Smooth muscle cell (in vitro differentiated cells): ENCODE measurements around the gene IGLL5. TPM values are rescaled to one million over a fixed set of nuclear protein-coding genes. Genes with fewer than 3 reads are reported as not detected.

ENCODE experiments used
- DNase-seq: peaks from one replicate; lab custom pipeline; 2025; ENCODE audit not compliant: unreplicated experiment; lab: John Stamatoyannopoulos, UW
- H2AFZ ChIP-seq: fragments of 200-600 bp; sonication (generic); 2 replicates; pipeline ENCODE4 v1.6.0; 2016; ENCODE audit warnings: antibody characterized with exemption, low read depth, mild to moderate bottlenecking
- H3F3A ChIP-seq: fragments of 200-600 bp; sonication (generic); 2 replicates; pipeline ENCODE4 v1.6.0; 2017; ENCODE audit warnings: antibody characterized with exemption, low read depth
- H3K27ac ChIP-seq: fragments of 200-600 bp; sonication (generic); 2 replicates; pipeline ENCODE4 v1.5.1; 2016; ENCODE audit warnings: low read depth, mild to moderate bottlenecking
- H3K27me3 ChIP-seq: fragments of 200-600 bp; sonication (generic); 2 replicates; pipeline ENCODE4 v1.6.1; 2016; ENCODE audit warnings: low read depth, mild to moderate bottlenecking
- H3K36me3 ChIP-seq: fragments of 200-600 bp; sonication (generic); 2 replicates; pipeline ENCODE4 v1.5.1; 2016; ENCODE audit warnings: low read depth
- H3K4me1 ChIP-seq: fragments of 200-600 bp; sonication (generic); 2 replicates; pipeline ENCODE4 v1.5.1; 2016; ENCODE audit warnings: low read depth
- H3K4me2 ChIP-seq: fragments of 200-600 bp; sonication (generic); 2 replicates; pipeline ENCODE4 v1.6.0; 2016; ENCODE audit warnings: mild to moderate bottlenecking
- H3K4me3 ChIP-seq: fragments of 200-600 bp; sonication (generic); 2 replicates; pipeline ENCODE4 v1.5.1; 2016; ENCODE audit warnings: mild to moderate bottlenecking
- H3K79me2 ChIP-seq: fragments of 200-600 bp; sonication (generic); 2 replicates; pipeline ENCODE4 v1.6.0; 2016; ENCODE audit warnings: low read depth, mild to moderate bottlenecking
- H3K9ac ChIP-seq: fragments of 200-600 bp; sonication (generic); 2 replicates; pipeline ENCODE4 v1.6.0; 2016; ENCODE audit warnings: low read depth
- H3K9me3 ChIP-seq: fragments of 200-600 bp; sonication (generic); replicated peaks from 2 replicates; pipeline ENCODE4 v1.5.1; 2016; ENCODE audit warnings: low read depth
- H4K20me1 ChIP-seq: fragments of 200-600 bp; sonication (generic); 2 replicates; pipeline ENCODE4 v1.6.0; 2016; ENCODE audit warnings: low read depth
- CTCF ChIP-seq: fragments of 200-600 bp; sonication (generic); IDR thresholded peaks from 2 replicates; pipeline ENCODE4 v1.5.1; 2017; ENCODE audit warnings: borderline replicate concordance, mild to moderate bottlenecking, antibody characterized with exemption; ENCODE audit not compliant: insufficient read depth, poor library complexity, severe bottlenecking
- WGBS: methylation state at CpG from one replicate; pipeline ENCODE4 v1.1.7; 2016; ENCODE audit warnings: low lambda C conversion rate; 5-methylcytosine and 5-hydroxymethylcytosine counted together
- polyA plus RNA-seq: library from polyadenylated mRNA; unstranded; fragments of >200 nt; fragmentation: Nextera tagmentation; extraction: Ambion mirVana; gene quantifications from 2 replicates; pipeline ENCODE4 v1.2.1, GENCODE V29; 2016
- total RNA-seq: library from RNA; depleted of rRNA; stranded (reverse); fragments of >200 nt; gene quantifications from 2 replicates; pipeline ENCODE4 v1.2.3, GENCODE V29; 2014

The IGLL5 gene
- total and polyA plus RNA-seq, 2 experiments from 2014 or later = not detected

- Histone ChIP-seq H2AFZ (no peak overlapping the region), H3K4me3 (no peak overlapping the region), H3K36me3 (no peaks in the 10 kb centered on the region), H3K79me2 (no peaks in the 10 kb centered on the region), H3K9me3 (no peaks in the 10 kb centered on the region), H3K27ac (no peak overlapping the region), H3K9ac (no peak overlapping the region), H3K4me2 (no peak overlapping the region), H3K27me3 (peaks cover 68% of the 10 kb centered on the region), H4K20me1 (no peaks in the 10 kb centered on the region), H3K4me1 (no peaks in the 10 kb centered on the region), H3F3A (no peaks in the 10 kb centered on the region)
- no peak for TF ChIP-seq CTCF
- no peak for DNase-seq
- WGBS = 76% methylated on average over 9 of the region's 9 CpGs
Observed at GRCh38 chr22:22884888-22885840, 2.5 kb upstream of the IGLL5 start.

- Histone ChIP-seq H3K9me3 (no peaks in the 10 kb centered on the region), H4K20me1 (no peaks in the 10 kb centered on the region), H2AFZ (no peak overlapping the region), H3K4me1 (no peaks in the 10 kb centered on the region), H3K79me2 (no peaks in the 10 kb centered on the region), H3K4me3 (no peak overlapping the region), H3K9ac (no peak overlapping the region), H3K27ac (no peak overlapping the region), H3K4me2 (no peak overlapping the region), H3F3A (no peaks in the 10 kb centered on the region), H3K36me3 (no peaks in the 10 kb centered on the region), H3K27me3 (peaks cover 69% of the 10 kb centered on the region)
- no peak for TF ChIP-seq CTCF
- WGBS = 80% methylated on average over 4 of the region's 4 CpGs
- DNase-seq = no peak
Observed at GRCh38 chr22:22886546-22886945, 1.1 kb upstream of the IGLL5 start.

- no peaks in the 10 kb centered on the region for H4K20me1 ChIP-seq
- peaks cover 85% of the 10 kb centered on the region for H3K27me3 ChIP-seq
- no peak for TF ChIP-seq CTCF
- no peaks in the 10 kb centered on the region for H3K36me3 ChIP-seq
- no peak overlapping the region for H3K4me2 ChIP-seq
- no peak overlapping the region for H2AFZ ChIP-seq
- H3K9ac ChIP-seq = no peak overlapping the region
- DNase-seq = no peak
- no peak overlapping the region for H3K27ac ChIP-seq
- WGBS = 78% methylated on average over 13 of the region's 13 CpGs
- H3K79me2 ChIP-seq = no peaks in the 10 kb centered on the region
- no peaks in the 10 kb centered on the region for H3F3A ChIP-seq
- no peak overlapping the region for H3K4me3 ChIP-seq
- no peaks in the 10 kb centered on the region for H3K4me1 ChIP-seq
- no peaks in the 10 kb centered on the region for H3K9me3 ChIP-seq
Observed at GRCh38 chr22:22888571-22889353, 1.1 kb downstream of the IGLL5 start.
